ENCODE data around the gene PCNA. TPM values are rescaled to one million over a fixed set of nuclear protein-coding genes. Genes with fewer than 3 reads are reported as not detected.
A peak's percentile ranks its signal among the peaks of the same experiment; 100 is the strongest.

The PCNA gene
- total and polyA plus RNA-seq, 9 of the 15 experiments (the other 6 are each of a cell fraction or from before 2014, with no cell fraction given) = 213 to 390 (median 291) TPM

GRCh38 chr20:5119435-5120184, at the start of gene PCNA (continued):
- TF ChIP-seq ZNF699 (CRISPR knock-in tag; IDR thresholded peaks at IDR 0.05; ENCODE audit: insufficient replicate concordance) (no peak), PRPF4 (IDR thresholded peaks at IDR 0.05; ENCODE audit: insufficient read depth, low read depth, low read length, poor library complexity, severe bottlenecking) (peak; percentile 47), CCAR2 (IDR thresholded peaks at IDR 0.05; ENCODE audit: low read depth, low read length) (no peak), MYNN (IDR thresholded peaks at IDR 0.05) (no peak), MYNN (CRISPR knock-in tag; IDR thresholded peaks at IDR 0.05) (no peak), U2AF2 (optimal IDR thresholded peaks at IDR 0.05; ENCODE audit: low read depth, low read length) (no peak), ZNF584 (CRISPR knock-in tag; IDR thresholded peaks at IDR 0.05; ENCODE audit: low read depth) (no peak), ATF3 (IDR thresholded peaks at IDR 0.05) (no peak), ATF3 (CRISPR knock-in tag; conservative IDR thresholded peaks at IDR 0.05) (peak; percentile 76; the same call in 1 of the 2 replicates), SNRNP70 (optimal IDR thresholded peaks at IDR 0.05; ENCODE audit: low read depth, low read length) (no peak), HDAC1 (IDR thresholded peaks at IDR 0.05) (peak in 1 of 2 experiments; percentile 81; a peak in 1 of 4 replicates), GATA2 (CRISPR knock-in tag; IDR thresholded peaks at IDR 0.05) (no peak), TBP (optimal IDR thresholded peaks at IDR 0.05; ENCODE audit: low read depth, low read length) (peak; percentile 97), EHMT2 (IDR thresholded peaks at IDR 0.05) (no peak), MAX (CRISPR knock-in tag; IDR thresholded peaks at IDR 0.05) (peak; percentile 98), ZNF280A (IDR thresholded peaks at IDR 0.05; ENCODE audit: low read depth, partially characterized antibody) (no peak), MCM3 (IDR thresholded peaks at IDR 0.05) (no peak), TBL1XR1 (IDR thresholded peaks at IDR 0.05; ENCODE audit: low read length in 2 of 2) (peak in 1 of 2 experiments; percentile 27; a peak in 1 of 4 replicates), CTCF (IDR thresholded peaks at IDR 0.05 in 2 of 3, conservative IDR thresholded peaks at IDR 0.05 in 1 of 3; ENCODE audit: insufficient read depth in 2 of 3, low read depth in 1 of 3, low read length in 3 of 3) (no peak), ZC3H4 (CRISPR knock-in tag; IDR thresholded peaks at IDR 0.05; ENCODE audit: borderline replicate concordance) (0 out of 2 replicates have a peak, but pooled peaks have one; percentile 23), SETDB1 (IDR thresholded peaks at IDR 0.05; ENCODE audit: low read length) (no peak), PTRF (tag; IDR thresholded peaks at IDR 0.05) (no peak), RUNX1 (IDR thresholded peaks at IDR 0.05; ENCODE audit: low read depth) (no peak), BCL6 (CRISPR knock-in tag; IDR thresholded peaks at IDR 0.05) (no peak)

All from K562 (cell line).